Keratinocyte (primary cell): ENCODE measurements around the gene TBC1D5. TPM values are rescaled to one million over a fixed set of nuclear protein-coding genes. Genes with fewer than 3 reads are reported as not detected.

Experiments
- DNase-seq: peaks from one replicate; pipeline ENCODE4 v3.0.0-alpha.2; 2011; ENCODE audit warnings: low read depth, missing footprints, low spot score
- FAIRE-seq: peaks from 2 replicates; lab custom pipeline; 2011; peaks lifted over from hg19 to GRCh38; lab: Jason Lieb, UNC
- H2AFZ ChIP-seq: 2 replicates; pipeline ENCODE4 v1.6.0; 2012; ENCODE audit warnings: low read length, control low read depth, inconsistent platforms; ENCODE audit not compliant: control insufficient read depth
- H3K27ac ChIP-seq: 2 replicates; pipeline ENCODE4 v1.5.1; 2011; ENCODE audit warnings: low read length; ENCODE audit not compliant: control insufficient read depth, insufficient read depth
- H3K27me3 ChIP-seq: 3 replicates; pipeline ENCODE4 v1.6.0; 2011; ENCODE audit warnings: low read length; ENCODE audit not compliant: control insufficient read depth, insufficient read depth; ENCODE audit errors: extremely low read depth
- H3K36me3 ChIP-seq, 2 experiments: 2 replicates in 1 of 2; 3 replicates in 1 of 2; pipeline ENCODE4 v1.5.1; 2011; ENCODE audit warnings: low read length in 2 of 2, mild to moderate bottlenecking in 1 of 2; ENCODE audit not compliant: control insufficient read depth in 2 of 2, insufficient read depth in 2 of 2; ENCODE audit errors: extremely low read depth in 1 of 2
- H3K4me1 ChIP-seq: 3 replicates; pipeline ENCODE4 v1.5.1; 2011; ENCODE audit warnings: low read length; ENCODE audit not compliant: control insufficient read depth, insufficient read depth; ENCODE audit errors: extremely low read depth
- H3K4me2 ChIP-seq: 3 replicates; pipeline ENCODE4 v1.6.0; 2011; ENCODE audit warnings: low read depth, low read length; ENCODE audit not compliant: control insufficient read depth, insufficient read depth; ENCODE audit errors: extremely low read depth
- H3K4me3 ChIP-seq, 3 experiments: fragments of 200-600 bp in 1 of 3; sonication (generic) in 1 of 3; 2 replicates in 2 of 3; 3 replicates in 1 of 3; pipeline ENCODE4 v1.5.1; 2011 to 2016; ENCODE audit warnings: low read length in 3 of 3, mild to moderate bottlenecking in 3 of 3, control low read depth in 2 of 3, inconsistent platforms in 1 of 3, low read depth in 1 of 3, mixed read lengths in 1 of 3, mixed run types in 1 of 3, moderate library complexity in 1 of 3; ENCODE audit not compliant: control insufficient read depth in 2 of 3, insufficient read depth in 2 of 3; ENCODE audit errors: extremely low read depth in 1 of 3
- H3K79me2 ChIP-seq: 2 replicates; pipeline ENCODE4 v1.6.0; 2012; ENCODE audit warnings: low read length; ENCODE audit not compliant: control insufficient read depth, insufficient read depth
- H3K9ac ChIP-seq: 3 replicates; pipeline ENCODE4 v1.6.0; 2011; ENCODE audit warnings: low read length; ENCODE audit not compliant: control insufficient read depth, insufficient read depth; ENCODE audit errors: extremely low read depth
- H3K9me1 ChIP-seq: 3 replicates; pipeline ENCODE4 v1.6.0; 2011; ENCODE audit warnings: low read length; ENCODE audit not compliant: control insufficient read depth, insufficient read depth; ENCODE audit errors: extremely low read depth
- H3K9me3 ChIP-seq: 2 replicates; pipeline ENCODE4 v1.5.1; 2012; ENCODE audit warnings: low read depth, low read length; ENCODE audit not compliant: control insufficient read depth
- H4K20me1 ChIP-seq: 3 replicates; pipeline ENCODE4 v1.6.0; 2011; ENCODE audit warnings: low read length; ENCODE audit not compliant: control insufficient read depth, insufficient read depth; ENCODE audit errors: extremely low read depth
- CTCF ChIP-seq, 3 experiments: IDR thresholded peaks in 1 of 3; conservative IDR thresholded peaks in 1 of 3; optimal IDR thresholded peaks in 1 of 3; 2 replicates in 2 of 3; 3 replicates in 1 of 3; pipeline versions ENCODE3 to v1.5.1; 2011; ENCODE audit warnings: low read length in 3 of 3, mild to moderate bottlenecking in 3 of 3, moderate library complexity in 2 of 3, control low read depth in 1 of 3, inconsistent platforms in 1 of 3; ENCODE audit not compliant: insufficient read depth in 2 of 3; ENCODE audit errors: extremely low read depth in 1 of 3
- EZH2 ChIP-seq: IDR thresholded peaks from one replicate; pipeline ENCODE4 v1.6.1; 2012; ENCODE audit warnings: inconsistent platforms, mild to moderate bottlenecking, low read length, moderate library complexity
- dilution Hi-C: fragments of 300-500 bp; cut with MboI; formaldehyde crosslinking; loops from one replicate; pipeline ENCODE4 v1.7.0; 2020; ENCODE audit warnings: low sequenced_read_pairs; ENCODE audit not compliant: extremely low pct_ligation_motif_present
- polyA minus RNA-seq, 3 experiments: library from RNA; depleted of rRNA, polyadenylated mRNA; stranded (reverse); fragments of >200 nt; gene quantifications; 1 replicate in 1 of 3; 2 replicates in 1 of 3; 3 replicates in 1 of 3; pipeline ENCODE4 v1.2.3, GENCODE V29; 2011
- polyA plus RNA-seq, 5 experiments: library from polyadenylated mRNA; depleted of rRNA in 3 of 5; stranded (reverse) in 3 of 5; stranded (forward) in 1 of 5; unstranded in 1 of 5; fragments of >200 nt; gene quantifications; 1 replicate in 1 of 5; 2 replicates in 3 of 5; 3 replicates in 1 of 5; pipeline versions ENCODE4 v1.2.1 to v1.2.3, GENCODE V29; 2011 to 2012; ENCODE audit warnings: missing spikeins in 2 of 5, low read depth in 1 of 5, low replicate concordance in 1 of 5

TBC1D5 gene, protein sequence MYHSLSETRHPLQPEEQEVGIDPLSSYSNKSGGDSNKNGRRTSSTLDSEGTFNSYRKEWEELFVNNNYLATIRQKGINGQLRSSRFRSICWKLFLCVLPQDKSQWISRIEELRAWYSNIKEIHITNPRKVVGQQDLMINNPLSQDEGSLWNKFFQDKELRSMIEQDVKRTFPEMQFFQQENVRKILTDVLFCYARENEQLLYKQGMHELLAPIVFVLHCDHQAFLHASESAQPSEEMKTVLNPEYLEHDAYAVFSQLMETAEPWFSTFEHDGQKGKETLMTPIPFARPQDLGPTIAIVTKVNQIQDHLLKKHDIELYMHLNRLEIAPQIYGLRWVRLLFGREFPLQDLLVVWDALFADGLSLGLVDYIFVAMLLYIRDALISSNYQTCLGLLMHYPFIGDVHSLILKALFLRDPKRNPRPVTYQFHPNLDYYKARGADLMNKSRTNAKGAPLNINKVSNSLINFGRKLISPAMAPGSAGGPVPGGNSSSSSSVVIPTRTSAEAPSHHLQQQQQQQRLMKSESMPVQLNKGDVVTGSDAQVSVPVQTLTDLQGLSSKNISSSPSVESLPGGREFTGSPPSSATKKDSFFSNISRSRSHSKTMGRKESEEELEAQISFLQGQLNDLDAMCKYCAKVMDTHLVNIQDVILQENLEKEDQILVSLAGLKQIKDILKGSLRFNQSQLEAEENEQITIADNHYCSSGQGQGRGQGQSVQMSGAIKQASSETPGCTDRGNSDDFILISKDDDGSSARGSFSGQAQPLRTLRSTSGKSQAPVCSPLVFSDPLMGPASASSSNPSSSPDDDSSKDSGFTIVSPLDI
- polyA plus RNA-seq (16.5 to 28.8 TPM (median 25.8 TPM) in 3 replicates), polyA minus RNA-seq (27.2 to 50.6 TPM (median 29.0 TPM) in 3 replicates)
- polyA plus RNA-seq (2011; ENCODE audit: low read depth): 24.8 TPM
- 16.9 and 25.9 TPM in 2 replicates for polyA plus RNA-seq (2011; cell fraction: cytosol; rRNA removed)
- polyA plus RNA-seq (2011; cell fraction: nucleus; rRNA removed): 22.1 and 22.2 TPM in 2 replicates
- polyA plus RNA-seq (2012; ENCODE audit: low replicate concordance): 10.2 and 24.2 TPM in 2 replicates
- 32.8 TPM for polyA minus RNA-seq (2011; cell fraction: cytosol; rRNA and poly(A)+ RNA removed)
- polyA minus RNA-seq (2011; cell fraction: nucleus; rRNA and poly(A)+ RNA removed): 33.4 and 63.0 TPM in 2 replicates

DNA sequence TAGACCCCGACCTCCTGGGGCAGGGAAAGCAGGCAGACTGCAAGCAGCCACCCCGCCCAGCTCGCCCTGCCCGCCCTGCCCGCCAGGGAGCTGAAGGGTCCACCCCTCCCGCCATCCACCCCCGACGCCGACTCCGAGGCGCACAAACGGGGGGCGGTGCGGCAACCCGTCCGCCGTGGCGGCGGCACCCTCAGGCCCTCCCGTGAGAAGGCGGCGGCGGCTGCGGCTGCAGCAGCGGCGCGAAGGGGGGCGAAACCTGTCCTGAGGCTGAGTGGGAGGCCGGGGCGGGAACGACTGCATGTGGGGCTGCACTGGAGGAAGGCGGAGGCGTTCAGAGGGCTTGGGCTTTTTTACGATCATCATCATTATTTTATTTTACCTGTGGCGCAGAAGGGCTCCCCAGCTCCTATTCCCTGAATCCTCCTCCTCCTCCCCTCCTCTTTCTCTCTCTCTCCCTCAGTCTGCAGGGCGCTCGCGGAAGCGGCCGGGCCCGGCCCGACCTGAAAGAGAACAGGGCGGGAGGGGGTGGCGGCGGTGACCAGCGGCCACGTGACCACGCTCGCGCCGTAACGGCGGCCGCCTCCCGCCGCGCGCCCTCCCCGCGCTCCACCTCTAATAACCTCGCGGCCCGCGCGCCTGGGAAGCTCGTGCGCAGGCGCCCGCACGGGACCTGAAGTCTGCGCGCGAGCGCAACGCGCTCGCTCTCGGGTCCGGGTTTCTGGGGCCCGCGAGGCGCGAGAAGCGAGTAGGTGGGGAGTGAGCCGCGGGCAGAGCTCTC is at the start of gene TBC1D5:
TSS of gene TBC1D5 (minus strand) at position 530 of the 778 bp plus-strand sequence. CDS start 234,061 bp downstream, outside the sequence.
- TF ChIP-seq EZH2 (no peak), CTCF (optimal IDR thresholded peaks at IDR 0.05 in 1 of 3, IDR thresholded peaks at IDR 0.05 in 1 of 3, conservative IDR thresholded peaks at IDR 0.05 in 1 of 3; ENCODE audit: extremely low read depth in 1 of 3, insufficient read depth in 2 of 3, low read length in 3 of 3) (no peak)
- H3K9me1 ChIP-seq: no peaks in the 10 kb centered on the region
- H3K79me2 ChIP-seq: peaks cover 31% of the 10 kb centered on the region
- H4K20me1 ChIP-seq: no peaks in the 10 kb centered on the region
- H3K4me3 ChIP-seq: peak within 1 kb of the TSS; percentile 49 to 85 (median 78)
- H3K4me1 ChIP-seq: peaks cover 28% of the 10 kb centered on the region
- dilution Hi-C loops: no loop called here
- H3K9me3 ChIP-seq: no peaks in the 10 kb centered on the region
- no peaks in the 10 kb centered on the region for H3K36me3 ChIP-seq
- DNase-seq (no peak), FAIRE-seq (no peak)
- H2AFZ ChIP-seq: peak within 1 kb of the TSS; percentile 91
- peak within 1 kb of the TSS; percentile 92 for H3K27ac ChIP-seq
- H3K27me3 ChIP-seq: no peaks in the 10 kb centered on the region
- peak within 1 kb of the TSS; percentile 98 for H3K4me2 ChIP-seq
- peak within 1 kb of the TSS; percentile 93 for H3K9ac ChIP-seq

- dilution Hi-C loops: no loop called here
- no peaks in the 10 kb centered on the region for H3K27me3 ChIP-seq
- no peak for TF ChIP-seq CTCF (optimal IDR thresholded peaks at IDR 0.05 in 1 of 3, IDR thresholded peaks at IDR 0.05 in 1 of 3, conservative IDR thresholded peaks at IDR 0.05 in 1 of 3; ENCODE audit: extremely low read depth in 1 of 3, insufficient read depth in 2 of 3, low read length in 3 of 3)
- no peak for TF ChIP-seq EZH2
- no peaks in the 10 kb centered on the region for H3K9me1 ChIP-seq
- no peak overlapping the region for H3K4me2 ChIP-seq
- H2AFZ ChIP-seq: no peak overlapping the region
- no peaks in the 10 kb centered on the region for H3K79me2 ChIP-seq
- no peak overlapping the region for H3K9ac ChIP-seq
- no peak overlapping the region for H3K27ac ChIP-seq
- no peaks in the 10 kb centered on the region for H4K20me1 ChIP-seq
- no peak overlapping the region for H3K4me3 ChIP-seq
- no peaks in the 10 kb centered on the region for H3K9me3 ChIP-seq
- FAIRE-seq (no peak), DNase-seq (no peak)
- H3K4me1 ChIP-seq: no peaks in the 10 kb centered on the region
- H3K36me3 ChIP-seq: no peaks in the 10 kb centered on the region
Observed at GRCh38 chr3:17783426-17783825, 41.0 kb upstream of the TBC1D5 start.
